ENCODE measurements around the gene PBX3.

- TF ChIP-seq CTCF (IDR thresholded peaks at IDR 0.05), result no peak
- no peak for TF ChIP-seq POLR2A (IDR thresholded peaks at IDR 0.05)
Observed at GRCh38 chr9:125932012-125932411, 184.8 kb downstream of the PBX3 start.
